H1 (cell line): ENCODE results near the gene MCC. TPM values are rescaled to one million over a fixed set of nuclear protein-coding genes. Genes with fewer than 3 reads are reported as not detected.

ENCODE experiments used
- CHD7 ChIP-seq: fragments of 300-600 bp; sonication (generic); IDR thresholded peaks from 2 replicates; pipeline ENCODE4 v1.7.1; 2012; ENCODE audit warnings: low read length, moderate library complexity, mild to moderate bottlenecking, inconsistent platforms; ENCODE audit not compliant: insufficient replicate concordance
- E2F6 ChIP-seq: IDR thresholded peaks from 2 replicates; pipeline ENCODE4 v1.6.1; 2012; ENCODE audit warnings: inconsistent platforms
- TEAD4 ChIP-seq: IDR thresholded peaks from 2 replicates; pipeline ENCODE4 v1.6.1; 2012; ENCODE audit warnings: low read depth, low read length, inconsistent platforms, mixed read lengths
- polyA plus RNA-seq, 7 experiments: library from polyadenylated mRNA; depleted of rRNA in 3 of 7; stranded (reverse) in 5 of 7; unstranded in 2 of 7; fragments of >200 nt in 5 of 7; fragments of 200-250 nt in 2 of 7; gene quantifications; 1 replicate in 5 of 7; 2 replicates in 1 of 7; 4 replicates in 1 of 7; pipeline versions ENCODE4 v1.2.1 to v1.2.3, GENCODE V29; 2011 to 2013; ENCODE audit warnings: missing spikeins in 2 of 7, mixed read lengths in 2 of 7
- total RNA-seq: library from RNA; stranded (reverse); fragmentation: NEBNext Ultra II Directional; extraction: Animal tissue kit (Norgen Biotek cat#: 25700); gene quantifications from 2 replicates; pipeline ENCODE4 v1.2.1, GENCODE V29; 2021

The MCC gene
- total and polyA plus RNA-seq, 2 of the 8 experiments (the other 6 are each of a cell fraction or from before 2014, with no cell fraction given) = 2.6 to 18.3 TPM

- TF ChIP-seq CHD7 (no peak), E2F6 (no peak), TEAD4 (no peak)
- TF ChIP-seq, all 59 proteins: peak for 0
These were observed 317.5 kb downstream of the MCC start (continued) for GRCh38 chr5:113170707-113171106.
